Natural killer cell treated with Interleukin-12 subunit alpha and Interleukin-12 subunit beta and Interleukin-15 and Interleukin-18, amount 100 ng/mL, for 72 hours (primary cell): ENCODE data around the gene TCAF1. TPM values are rescaled to one million over a fixed set of nuclear protein-coding genes. Genes with fewer than 3 reads are reported as not detected.
"Not testable (repeated sequence)": the region's sequence is repeated elsewhere in the genome, so short reads cannot be mapped to it uniquely, and the experiment has no call there.

Source experiments
- ATAC-seq, 2 donors: fragments of 150-1000 bp; cut with Tn5 transposase in 1 of 2; sonication (Bioruptor Pico), chemical (Tn5 transposase) in 1 of 2; 2 replicates each; pipeline ENCODE4 v1.10.0; 2021
- DNase-seq: peaks from one replicate; pipeline ENCODE4 v3.0.0; 2022; ENCODE audit warnings: low spot score
- H3K27ac Mint-ChIP-seq, 2 donors: 1 replicate in 1 of 2; 2 replicates in 1 of 2; pipeline ENCODE4 v1.8.0; 2022; ENCODE audit warnings: mixed read lengths in 2 of 2, mild to moderate bottlenecking in 1 of 2, moderate library complexity in 1 of 2
- H3K27me3 Mint-ChIP-seq, 2 donors: 1 replicate in 1 of 2; 2 replicates in 1 of 2; pipeline ENCODE4 v1.8.0; 2022; ENCODE audit warnings: mixed read lengths in 2 of 2
- H3K36me3 Mint-ChIP-seq: one replicate; pipeline ENCODE4 v1.8.0; 2022; ENCODE audit warnings: mixed read lengths
- H3K4me1 Mint-ChIP-seq, 2 donors: 1 replicate in 1 of 2; 2 replicates in 1 of 2; pipeline ENCODE4 v1.8.0; 2022; ENCODE audit warnings: low read depth in 2 of 2, mixed read lengths in 2 of 2, mild to moderate bottlenecking in 1 of 2
- H3K4me3 Mint-ChIP-seq: one replicate; pipeline ENCODE4 v1.8.0; 2022; ENCODE audit warnings: mixed read lengths
- H3K9me3 Mint-ChIP-seq: 2 replicates; pipeline ENCODE4 v1.8.0; 2022; ENCODE audit warnings: mixed read lengths
- total RNA-seq, 2 donors: library from RNA; stranded (reverse); gene quantifications; one replicate each; pipeline ENCODE4 v1.2.3, GENCODE V29; 2022

Gene TCAF1
- total RNA-seq, 2 donors from 2014 or later = 7.4 to 13.5 TPM

GRCh38 chr7:143891457-143891856 lies 10.5 kb downstream of the TCAF1 start:
- ATAC-seq (no peak), DNase-seq (no peak)
- Mint-ChIP-seq H3K27me3 (peaks cover 3 to 8% of the 10 kb centered on the region in 2 donors), H3K9me3 (no peaks in the 10 kb centered on the region), H3K27ac (no peak overlapping the region), H3K4me1 (peaks cover 5 to 6% of the 10 kb centered on the region in 2 donors), H3K4me3 (no peak overlapping the region), H3K36me3 (peaks cover 17% of the 10 kb centered on the region)

- Mint-ChIP-seq H3K27ac (no peak overlapping the region), H3K4me1 (peaks cover 5 to 6% of the 10 kb centered on the region in 2 donors), H3K27me3 (peaks cover 3 to 8% of the 10 kb centered on the region in 2 donors), H3K36me3 (peaks cover 17% of the 10 kb centered on the region), H3K9me3 (no peaks in the 10 kb centered on the region), H3K4me3 (no peak overlapping the region)
- no peak for DNase-seq
- no peak for ATAC-seq
Observed at GRCh38 chr7:143890558-143890957, 11.4 kb downstream of the TCAF1 start.

GRCh38 chr7:143889068-143889467 lies 12.9 kb downstream of the TCAF1 start:
- H3K9me3 Mint-ChIP-seq = no peaks in the 10 kb centered on the region
- peaks cover 5 to 7% of the 10 kb centered on the region in 2 donors for H3K4me1 Mint-ChIP-seq
- H3K36me3 Mint-ChIP-seq = peaks cover 20% of the 10 kb centered on the region
- no peak overlapping the region for H3K4me3 Mint-ChIP-seq
- peaks cover 7 to 15% of the 10 kb centered on the region in 2 donors for H3K27me3 Mint-ChIP-seq
- no peak overlapping the region for H3K27ac Mint-ChIP-seq
- DNase-seq (no peak), ATAC-seq (no peak)

- Mint-ChIP-seq H3K4me1 (peaks cover 10 to 17% of the 10 kb centered on the region in 2 donors), H3K27ac (no peak overlapping the region), H3K4me3 (no peak overlapping the region), H3K36me3 (peaks cover 21% of the 10 kb centered on the region), H3K9me3 (no peaks in the 10 kb centered on the region), H3K27me3 (peaks cover 18 to 36% of the 10 kb centered on the region in 2 donors)
- DNase-seq (no peak), ATAC-seq (no peak)
Observed at GRCh38 chr7:143886826-143887477, 15.0 kb downstream of the TCAF1 start.

GRCh38 chr7:143885951-143886350 lies 16.0 kb downstream of the TCAF1 start:
- peaks cover 21 to 40% of the 10 kb centered on the region in 2 donors for H3K27me3 Mint-ChIP-seq
- ATAC-seq = no peak

GRCh38 chr7:143884969-143885559 lies 16.9 kb downstream of the TCAF1 start:
- Mint-ChIP-seq H3K27me3 (peaks cover 21 to 40% of the 10 kb centered on the region in 2 donors), H3K4me1 (peaks cover 5 to 14% of the 10 kb centered on the region in 2 donors), H3K9me3 (no peaks in the 10 kb centered on the region), H3K27ac (no peak overlapping the region), H3K36me3 (peaks cover 21% of the 10 kb centered on the region), H3K4me3 (peak overlapping the region; percentile 47)
- DNase-seq = no peak
- ATAC-seq = peak; percentile 56 to 74

More at GRCh38 chr7:143885951-143886350, 16.0 kb downstream of the TCAF1 start:
- no peak overlapping the region for H3K27ac Mint-ChIP-seq
- H3K4me3 Mint-ChIP-seq = no peak overlapping the region
- no peaks in the 10 kb centered on the region for H3K9me3 Mint-ChIP-seq
- peaks cover 5 to 14% of the 10 kb centered on the region in 2 donors for H3K4me1 Mint-ChIP-seq
- no peak for DNase-seq
- peaks cover 21% of the 10 kb centered on the region for H3K36me3 Mint-ChIP-seq

- H3K27ac Mint-ChIP-seq = no peak overlapping the region
- DNase-seq (no peak), ATAC-seq (no peak)
- peak overlapping the region; percentile 47 for H3K4me3 Mint-ChIP-seq
- peaks cover 19% of the 10 kb centered on the region for H3K36me3 Mint-ChIP-seq
- H3K4me1 Mint-ChIP-seq = peaks cover 5 to 14% of the 10 kb centered on the region in 2 donors
- H3K9me3 Mint-ChIP-seq = no peaks in the 10 kb centered on the region
- H3K27me3 Mint-ChIP-seq = peaks cover 21 to 40% of the 10 kb centered on the region in 2 donors
Observed at GRCh38 chr7:143884241-143884968, 17.6 kb downstream of the TCAF1 start.

GRCh38 chr7:143882604-143883078 lies 19.3 kb downstream of the TCAF1 start:
- Mint-ChIP-seq H3K4me1 (peaks cover 5 to 14% of the 10 kb centered on the region in 2 donors), H3K36me3 (peaks cover 10% of the 10 kb centered on the region), H3K27ac (no peak overlapping the region), H3K27me3 (peaks cover 21 to 40% of the 10 kb centered on the region in 2 donors), H3K9me3 (no peaks in the 10 kb centered on the region), H3K4me3 (no peak overlapping the region)
- DNase-seq = no peak
- ATAC-seq = no peak

GRCh38 chr7:143882020-143882603 lies 19.9 kb downstream of the TCAF1 start:
- no peak for DNase-seq
- H3K27me3 Mint-ChIP-seq = peaks cover 21 to 38% of the 10 kb centered on the region in 2 donors
- H3K4me1 Mint-ChIP-seq = peaks cover 5 to 14% of the 10 kb centered on the region in 2 donors
- no peak overlapping the region for H3K27ac Mint-ChIP-seq
- no peak for ATAC-seq
- H3K36me3 Mint-ChIP-seq = peaks cover 9% of the 10 kb centered on the region
- H3K9me3 Mint-ChIP-seq = no peaks in the 10 kb centered on the region
- H3K4me3 Mint-ChIP-seq = peak overlapping the region; percentile 20

GRCh38 chr7:143878884-143879283 lies 23.1 kb downstream of the TCAF1 start:
- H3K4me3 Mint-ChIP-seq = no peak overlapping the region
- H3K36me3 Mint-ChIP-seq = no peaks in the 10 kb centered on the region
- ATAC-seq = no peak
- peaks cover 12 to 23% of the 10 kb centered on the region in 2 donors for H3K27me3 Mint-ChIP-seq
- H3K27ac Mint-ChIP-seq = no peak overlapping the region
- no peaks in the 10 kb centered on the region for H3K9me3 Mint-ChIP-seq
- no peak for DNase-seq
- H3K4me1 Mint-ChIP-seq = peaks cover 5 to 11% of the 10 kb centered on the region in 2 donors

GRCh38 chr7:143877098-143877497 lies 24.9 kb downstream of the TCAF1 start:
- H3K27ac Mint-ChIP-seq = no peak overlapping the region
- H3K9me3 Mint-ChIP-seq = no peaks in the 10 kb centered on the region
- DNase-seq (no peak), ATAC-seq (no peak)
- H3K36me3 Mint-ChIP-seq = no peaks in the 10 kb centered on the region
- peaks cover under 1 to 1% of the 10 kb centered on the region in 2 donors for H3K4me1 Mint-ChIP-seq
- H3K4me3 Mint-ChIP-seq = no peak overlapping the region
- peaks cover 4 to 5% of the 10 kb centered on the region in 2 donors for H3K27me3 Mint-ChIP-seq

- H3K4me3 Mint-ChIP-seq = no peak overlapping the region
- no peaks in the 10 kb centered on the region for H3K36me3 Mint-ChIP-seq
- no peak for DNase-seq
- H3K27ac Mint-ChIP-seq = no peak overlapping the region
- H3K4me1 Mint-ChIP-seq = no peaks in the 10 kb centered on the region
- H3K9me3 Mint-ChIP-seq = no peaks in the 10 kb centered on the region
- ATAC-seq = no peak
- H3K27me3 Mint-ChIP-seq = no peaks in the 10 kb centered on the region
Observed at GRCh38 chr7:143876218-143876617, 25.8 kb downstream of the TCAF1 start.

- not testable (repeated sequence) for DNase-seq, H3K27me3 Mint-ChIP-seq, H3K9me3 Mint-ChIP-seq, ATAC-seq, H3K36me3 Mint-ChIP-seq, H3K4me1 Mint-ChIP-seq, H3K27ac Mint-ChIP-seq, H3K4me3 Mint-ChIP-seq
Observed at GRCh38 chr7:143873242-143873641, 28.7 kb downstream of the TCAF1 start.
